RKO (cell line): ENCODE results near the gene CFAP58.

Experiments used
- DNase-seq: peaks from one replicate; pipeline ENCODE4 v3.0.0-alpha.2; 2016; ENCODE audit warnings: low spot score

CFAP58 gene

GRCh38 chr10:104323085-104323484 lies 30.5 kb upstream of the CFAP58 start:
- DNase-seq: no peak

GRCh38 chr10:104323760-104324201 lies 29.9 kb upstream of the CFAP58 start:
- no peak for DNase-seq

- DNase-seq: no peak
These were observed 29.4 kb upstream of the CFAP58 start for GRCh38 chr10:104324221-104324686.

GRCh38 chr10:104324931-104325330 lies 28.7 kb upstream of the CFAP58 start:
- no peak for DNase-seq

- no peak for DNase-seq
These were observed 27.9 kb upstream of the CFAP58 start for GRCh38 chr10:104325436-104326435.

GRCh38 chr10:104326991-104327610 lies 26.5 kb upstream of the CFAP58 start:
- DNase-seq: no peak

GRCh38 chr10:104327745-104328645 lies 25.6 kb upstream of the CFAP58 start:
- no peak for DNase-seq

GRCh38 chr10:104328646-104328895 lies 25.1 kb upstream of the CFAP58 start:
- no peak for DNase-seq

- peak; percentile 98 for DNase-seq
These were observed 24.5 kb upstream of the CFAP58 start for GRCh38 chr10:104328896-104329710.

GRCh38 chr10:104329735-104330134 lies 23.9 kb upstream of the CFAP58 start:
- DNase-seq: peak; percentile 74

GRCh38 chr10:104330168-104331110 lies 23.2 kb upstream of the CFAP58 start:
- no peak for DNase-seq

- DNase-seq: peak; percentile 68
These were observed 22.3 kb upstream of the CFAP58 start for GRCh38 chr10:104331208-104331838.

GRCh38 chr10:104332243-104333031 lies 21.2 kb upstream of the CFAP58 start:
- DNase-seq: no peak

- no peak for DNase-seq
These were observed 20.5 kb upstream of the CFAP58 start for GRCh38 chr10:104333032-104333727.

GRCh38 chr10:104333728-104334373 lies 19.8 kb upstream of the CFAP58 start:
- no peak for DNase-seq

- no peak for DNase-seq
These were observed 19.1 kb upstream of the CFAP58 start for GRCh38 chr10:104334561-104334960.

- no peak for DNase-seq
These were observed 18.5 kb upstream of the CFAP58 start for GRCh38 chr10:104334965-104335650.
